ENCODE results near the gene KRT83. TPM values are rescaled to one million over a fixed set of nuclear protein-coding genes. Genes with fewer than 3 reads are reported as not detected.

KRT83 gene
- total RNA-seq, 1 donor from 2014 or later = not detected

DNA sequence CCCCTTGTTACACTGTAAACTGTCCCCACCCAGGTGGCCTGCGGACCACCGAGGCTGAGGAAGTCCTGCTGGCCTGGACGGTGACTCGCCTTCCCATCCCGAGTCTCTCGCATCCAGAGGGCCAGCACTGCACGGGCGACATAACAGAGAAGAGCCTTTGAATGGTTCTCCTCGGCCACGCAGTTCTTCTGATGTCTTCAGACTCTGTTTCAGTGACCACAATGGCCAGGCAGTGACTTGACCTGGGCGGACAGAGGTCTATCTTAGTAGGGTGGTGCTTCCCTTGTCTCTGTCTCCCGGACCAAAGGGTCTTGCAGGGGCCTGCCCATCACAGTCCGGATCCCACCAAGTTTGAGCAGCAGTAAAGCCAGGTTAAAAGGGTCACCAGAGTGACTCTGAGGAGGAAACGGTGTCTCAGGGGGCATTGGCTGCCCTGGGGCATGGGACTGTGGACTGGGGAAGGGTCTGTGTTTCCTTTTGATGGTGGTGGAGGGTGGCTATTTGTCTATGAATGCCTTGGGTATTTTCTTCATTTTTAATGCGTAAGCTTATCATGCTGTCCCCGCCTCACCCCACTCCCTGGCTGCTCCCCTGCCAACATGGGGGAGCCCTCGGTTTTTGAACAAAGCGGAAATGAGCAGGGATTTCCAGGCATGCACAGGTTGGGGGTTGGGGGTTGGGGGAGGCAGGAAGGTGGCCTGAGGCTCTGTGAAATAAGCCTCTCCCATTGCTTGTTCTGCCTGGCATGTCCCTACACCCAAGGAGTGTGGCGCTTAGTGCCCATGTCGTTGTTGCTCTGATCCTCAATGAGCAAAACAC lies 35.8 kb upstream of the KRT83 start:
- Histone ChIP-seq H3K27ac (no peak overlapping the region), H3K4me1 (no peaks in the 10 kb centered on the region), H3K36me3 (no peaks in the 10 kb centered on the region), H3K27me3 (no peaks in the 10 kb centered on the region), H3K4me3 (no peak overlapping the region), H3K9me3 (no peaks in the 10 kb centered on the region)
- TF ChIP-seq, protein P1, sequence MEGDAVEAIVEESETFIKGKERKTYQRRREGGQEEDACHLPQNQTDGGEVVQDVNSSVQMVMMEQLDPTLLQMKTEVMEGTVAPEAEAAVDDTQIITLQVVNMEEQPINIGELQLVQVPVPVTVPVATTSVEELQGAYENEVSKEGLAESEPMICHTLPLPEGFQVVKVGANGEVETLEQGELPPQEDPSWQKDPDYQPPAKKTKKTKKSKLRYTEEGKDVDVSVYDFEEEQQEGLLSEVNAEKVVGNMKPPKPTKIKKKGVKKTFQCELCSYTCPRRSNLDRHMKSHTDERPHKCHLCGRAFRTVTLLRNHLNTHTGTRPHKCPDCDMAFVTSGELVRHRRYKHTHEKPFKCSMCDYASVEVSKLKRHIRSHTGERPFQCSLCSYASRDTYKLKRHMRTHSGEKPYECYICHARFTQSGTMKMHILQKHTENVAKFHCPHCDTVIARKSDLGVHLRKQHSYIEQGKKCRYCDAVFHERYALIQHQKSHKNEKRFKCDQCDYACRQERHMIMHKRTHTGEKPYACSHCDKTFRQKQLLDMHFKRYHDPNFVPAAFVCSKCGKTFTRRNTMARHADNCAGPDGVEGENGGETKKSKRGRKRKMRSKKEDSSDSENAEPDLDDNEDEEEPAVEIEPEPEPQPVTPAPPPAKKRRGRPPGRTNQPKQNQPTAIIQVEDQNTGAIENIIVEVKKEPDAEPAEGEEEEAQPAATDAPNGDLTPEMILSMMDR (IDR thresholded peaks at IDR 0.05) = no peak
- intact Hi-C loops (cut with DNase I) = no loop called here
- peak in 1 of 2 donors; percentile 18 for DNase-seq (ENCODE audit: low spot score in 2 of 2)

DNA sequence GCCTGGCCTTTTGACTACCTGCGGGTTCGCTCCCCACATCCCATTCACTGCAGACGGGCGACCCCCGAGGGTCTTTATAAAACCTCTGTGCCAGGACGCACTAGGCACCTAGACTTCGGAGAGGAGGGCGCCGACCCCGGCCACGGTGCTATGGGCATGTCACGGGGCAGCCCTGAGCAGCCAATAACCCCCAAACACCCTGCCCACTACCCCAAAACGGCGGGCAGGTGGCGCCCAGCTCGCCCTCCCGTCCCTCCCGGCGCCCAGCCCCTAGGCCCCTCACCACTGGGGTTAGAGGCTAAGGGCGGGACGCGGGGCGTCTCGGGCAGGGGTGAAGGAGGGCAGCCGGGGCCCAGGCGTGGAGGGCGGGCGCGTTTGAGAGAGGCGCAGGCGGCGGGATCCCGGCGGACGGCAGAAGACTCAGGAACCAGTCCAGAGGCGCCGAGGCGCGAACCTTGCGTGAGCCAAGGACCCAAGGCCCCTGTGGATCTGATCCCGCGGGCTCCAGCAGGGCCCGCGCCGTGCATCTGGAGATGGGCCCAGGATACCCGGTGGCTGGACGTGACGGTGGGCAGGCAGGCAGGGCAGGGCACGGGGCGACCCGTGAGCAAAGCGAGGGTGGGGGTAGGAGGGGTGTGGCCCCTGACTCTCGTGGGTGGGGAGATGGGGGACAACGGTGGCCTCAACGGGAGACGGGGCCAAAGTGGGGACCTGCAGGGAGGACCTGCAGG lies 35.0 kb upstream of the KRT83 start:
- Histone ChIP-seq H3K27me3 (no peaks in the 10 kb centered on the region), H3K9me3 (no peaks in the 10 kb centered on the region), H3K4me3 (no peak overlapping the region), H3K4me1 (peaks cover 0 to 2% of the 10 kb centered on the region in 2 donors), H3K36me3 (no peaks in the 10 kb centered on the region), H3K27ac (no peak overlapping the region)
- intact Hi-C loops (cut with DNase I) = no loop called here
- DNase-seq (ENCODE audit: low spot score in 2 of 2) = peak in 1 of 2 donors; percentile 61
- TF ChIP-seq, protein P1 (IDR thresholded peaks at IDR 0.05) = no peak

DNA sequence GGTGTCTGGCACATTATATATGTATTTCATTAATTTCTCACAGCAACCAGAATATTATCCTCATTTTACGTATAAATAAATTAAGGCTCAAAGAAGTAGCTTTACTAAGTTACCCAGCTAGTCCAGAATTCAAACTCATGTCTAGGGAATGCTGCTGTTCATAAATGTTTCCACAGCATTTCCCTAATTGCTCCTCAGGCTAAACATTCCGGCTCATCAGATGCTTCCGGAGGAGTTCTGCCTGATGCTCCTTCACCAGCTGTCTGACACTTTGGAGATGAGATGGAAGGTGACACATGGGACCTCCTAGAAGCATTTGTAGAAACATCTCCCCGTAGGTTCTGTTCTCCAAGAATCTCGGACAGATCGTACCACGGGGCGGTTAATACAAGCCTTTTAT lies 34.0 kb upstream of the KRT83 start:
- no peak for DNase-seq (ENCODE audit: low spot score in 2 of 2)
- intact Hi-C loops (cut with DNase I) = no loop called here
- TF ChIP-seq, protein P1 (IDR thresholded peaks at IDR 0.05) = no peak

DNA sequence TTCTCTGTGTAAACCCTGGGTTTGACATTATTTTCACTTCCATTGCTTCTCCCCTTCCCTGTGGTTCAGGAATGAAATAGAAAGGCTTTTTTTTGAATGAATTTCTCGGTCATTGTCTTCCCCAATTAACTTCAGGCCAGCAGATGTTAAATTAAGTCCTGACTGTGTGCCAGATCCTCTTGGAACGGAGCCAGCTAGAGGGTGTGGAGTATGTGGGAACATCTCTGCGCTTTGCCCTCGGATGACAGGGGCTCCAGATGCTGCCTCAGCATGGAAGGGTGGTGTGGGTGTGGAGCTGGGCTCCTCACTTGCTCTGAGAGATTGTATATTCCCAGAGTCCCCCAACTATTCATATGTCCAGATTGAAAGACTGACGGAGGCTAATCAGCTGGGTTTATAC lies 33.0 kb upstream of the KRT83 start:
- DNase-seq (ENCODE audit: low spot score in 2 of 2) = peak in 1 of 2 donors; percentile 41
- H3K4me1 ChIP-seq = peaks cover 0 to 3% of the 10 kb centered on the region in 2 donors
- no peak overlapping the region for H3K4me3 ChIP-seq
- H3K27ac ChIP-seq = no peak overlapping the region
- TF ChIP-seq, protein P1 (IDR thresholded peaks at IDR 0.05) = no peak
- no peaks in the 10 kb centered on the region for H3K36me3 ChIP-seq
- intact Hi-C loops (cut with DNase I) = no loop called here
- H3K27me3 ChIP-seq = no peaks in the 10 kb centered on the region
- no peaks in the 10 kb centered on the region for H3K9me3 ChIP-seq

More for the DNA sequence above, 34.0 kb upstream of the KRT83 start:
- Histone ChIP-seq H3K27me3 (no peaks in the 10 kb centered on the region), H3K4me1 (peaks cover 0 to 3% of the 10 kb centered on the region in 2 donors), H3K36me3 (no peaks in the 10 kb centered on the region), H3K27ac (no peak overlapping the region), H3K4me3 (no peak overlapping the region), H3K9me3 (no peaks in the 10 kb centered on the region)

DNA sequence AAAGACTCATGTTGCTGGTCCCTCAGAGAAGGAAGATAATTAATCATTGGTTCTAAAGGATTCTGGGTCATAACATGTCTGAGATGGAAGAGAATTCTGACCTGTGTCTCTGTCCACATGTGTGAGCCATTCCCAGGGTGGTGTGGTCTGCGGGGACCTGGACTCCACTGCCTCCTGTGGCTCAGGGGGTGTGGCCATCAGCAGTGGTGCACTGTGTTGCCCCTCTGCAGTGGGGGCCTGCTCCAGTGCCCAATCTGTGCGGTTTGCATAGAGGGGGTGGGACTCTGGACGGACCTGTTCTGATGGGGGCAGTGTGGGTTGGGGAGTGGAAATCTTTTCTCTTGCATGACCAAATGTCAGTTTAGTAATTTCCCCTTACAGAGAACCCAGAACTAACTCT lies 32.6 kb upstream of the KRT83 start:
- Histone ChIP-seq H3K9me3 (no peaks in the 10 kb centered on the region), H3K27me3 (no peaks in the 10 kb centered on the region), H3K36me3 (no peaks in the 10 kb centered on the region), H3K4me3 (no peak overlapping the region), H3K4me1 (peaks cover 0 to 3% of the 10 kb centered on the region in 2 donors), H3K27ac (no peak overlapping the region)
- TF ChIP-seq, protein P1 (IDR thresholded peaks at IDR 0.05) = no peak
- intact Hi-C loops (cut with DNase I) = no loop called here
- peak in 1 of 2 donors; percentile 28 for DNase-seq (ENCODE audit: low spot score in 2 of 2)

Measured in ascending aorta (tissue), 2 donors.